ENCODE data around the gene ZFYVE9. TPM values are rescaled to one million over a fixed set of nuclear protein-coding genes. Genes with fewer than 3 reads are reported as not detected.
A peak's percentile ranks its signal among the peaks of the same experiment; 100 is the strongest.
"Not testable (repeated sequence)": the region's sequence is repeated elsewhere in the genome, so short reads cannot be mapped to it uniquely, and the experiment has no call there.

The ZFYVE9 gene
- 40.0 and 40.3 TPM in 2 replicates for total RNA-seq
- long read RNA-seq, partial matches to known transcripts = 18 of 22 reads
- long read RNA-seq, other reads (novel, unspliced or antisense) = 4 of 22 reads

GRCh38 chr1:52141513-52142219, at the start of gene ZFYVE9:
ZFYVE9 (plus strand) TSS chr1:52142089; CDS start chr1:52233207, 91,118 bp downstream.
- TF ChIP-seq CTCF (IDR thresholded peaks at IDR 0.05; ENCODE audit: unreplicated experiment) = peak; percentile 88
- peak within 1 kb of the TSS; percentile 88 for H3K4me3 Mint-ChIP-seq (ENCODE audit: low read depth)
- H3K4me1 Mint-ChIP-seq (ENCODE audit: low read depth) = peaks cover 14% of the 10 kb centered on the region

GRCh38 chr1:52094300-52094699, 47.6 kb upstream of the ZFYVE9 start:
- Mint-ChIP-seq H3K4me1 (ENCODE audit: low read depth) (peaks cover 13% of the 10 kb centered on the region), H3K36me3 (ENCODE audit: insufficient read depth) (peaks cover 19% of the 10 kb centered on the region)
- not testable (repeated sequence) for H3K9me3 Mint-ChIP-seq (ENCODE audit: low read depth); H3K27ac Mint-ChIP-seq; DNase-seq (ENCODE audit: low spot score, unreplicated experiment); H3K4me3 Mint-ChIP-seq (ENCODE audit: low read depth); H3K27me3 Mint-ChIP-seq

More at GRCh38 chr1:52141513-52142219, at the start of gene ZFYVE9:
- H3K27ac Mint-ChIP-seq = peak within 1 kb of the TSS; percentile 95
- H3K36me3 Mint-ChIP-seq (ENCODE audit: insufficient read depth) = no peaks in the 10 kb centered on the region
- H3K27me3 Mint-ChIP-seq = peaks cover 5% of the 10 kb centered on the region
- DNase-seq (ENCODE audit: low spot score, unreplicated experiment) = peak; percentile 81
- no peaks in the 10 kb centered on the region for H3K9me3 Mint-ChIP-seq (ENCODE audit: low read depth)

GRCh38 chr1:52096216-52096615, 45.7 kb upstream of the ZFYVE9 start:
- Mint-ChIP-seq H3K4me1 (ENCODE audit: low read depth) (peaks cover 13% of the 10 kb centered on the region), H3K9me3 (ENCODE audit: low read depth) (no peaks in the 10 kb centered on the region), H3K36me3 (ENCODE audit: insufficient read depth) (peaks cover 8% of the 10 kb centered on the region), H3K4me3 (ENCODE audit: low read depth) (no peak overlapping the region), H3K27me3 (no peaks in the 10 kb centered on the region), H3K27ac (peak overlapping the region; percentile 20)
- no peak for DNase-seq (ENCODE audit: low spot score, unreplicated experiment)
- TF ChIP-seq CTCF (IDR thresholded peaks at IDR 0.05; ENCODE audit: unreplicated experiment) = no peak

GRCh38 chr1:52098139-52098871, 43.6 kb upstream of the ZFYVE9 start:
- no peaks in the 10 kb centered on the region for H3K9me3 Mint-ChIP-seq (ENCODE audit: low read depth)
- peaks cover 1% of the 10 kb centered on the region for H3K36me3 Mint-ChIP-seq (ENCODE audit: insufficient read depth)
- no peak for TF ChIP-seq CTCF (IDR thresholded peaks at IDR 0.05; ENCODE audit: unreplicated experiment)
- peak overlapping the region; percentile 4 for H3K4me3 Mint-ChIP-seq (ENCODE audit: low read depth)
- H3K27ac Mint-ChIP-seq = peak overlapping the region; percentile 71
- peaks cover 13% of the 10 kb centered on the region for H3K4me1 Mint-ChIP-seq (ENCODE audit: low read depth)
- DNase-seq (ENCODE audit: low spot score, unreplicated experiment) = peak; percentile 21
- peaks cover 6% of the 10 kb centered on the region for H3K27me3 Mint-ChIP-seq

- H3K4me1 Mint-ChIP-seq (ENCODE audit: low read depth) = peaks cover 9% of the 10 kb centered on the region
- no peaks in the 10 kb centered on the region for H3K9me3 Mint-ChIP-seq (ENCODE audit: low read depth)
- TF ChIP-seq CTCF (IDR thresholded peaks at IDR 0.05; ENCODE audit: unreplicated experiment) = no peak
- H3K27ac Mint-ChIP-seq = no peak overlapping the region
- no peaks in the 10 kb centered on the region for H3K36me3 Mint-ChIP-seq (ENCODE audit: insufficient read depth)
- DNase-seq (ENCODE audit: low spot score, unreplicated experiment) = no peak
- H3K4me3 Mint-ChIP-seq (ENCODE audit: low read depth) = no peak overlapping the region
- peaks cover 6% of the 10 kb centered on the region for H3K27me3 Mint-ChIP-seq
These were observed 39.4 kb upstream of the ZFYVE9 start for GRCh38 chr1:52102336-52103013.

All from progenitor cell of endocrine pancreas (in vitro differentiated cells).